DMS 273 (cell line): ENCODE results near the gene FSTL3.
"Not testable (repeated sequence)": the region's sequence is repeated elsewhere in the genome, so short reads cannot be mapped to it uniquely, and the experiment has no call there.

Experiments
- DNase-seq: peaks from one replicate; lab custom pipeline; 2025; ENCODE audit not compliant: unreplicated experiment; lab: John Stamatoyannopoulos, UW

Gene FSTL3

DNA sequence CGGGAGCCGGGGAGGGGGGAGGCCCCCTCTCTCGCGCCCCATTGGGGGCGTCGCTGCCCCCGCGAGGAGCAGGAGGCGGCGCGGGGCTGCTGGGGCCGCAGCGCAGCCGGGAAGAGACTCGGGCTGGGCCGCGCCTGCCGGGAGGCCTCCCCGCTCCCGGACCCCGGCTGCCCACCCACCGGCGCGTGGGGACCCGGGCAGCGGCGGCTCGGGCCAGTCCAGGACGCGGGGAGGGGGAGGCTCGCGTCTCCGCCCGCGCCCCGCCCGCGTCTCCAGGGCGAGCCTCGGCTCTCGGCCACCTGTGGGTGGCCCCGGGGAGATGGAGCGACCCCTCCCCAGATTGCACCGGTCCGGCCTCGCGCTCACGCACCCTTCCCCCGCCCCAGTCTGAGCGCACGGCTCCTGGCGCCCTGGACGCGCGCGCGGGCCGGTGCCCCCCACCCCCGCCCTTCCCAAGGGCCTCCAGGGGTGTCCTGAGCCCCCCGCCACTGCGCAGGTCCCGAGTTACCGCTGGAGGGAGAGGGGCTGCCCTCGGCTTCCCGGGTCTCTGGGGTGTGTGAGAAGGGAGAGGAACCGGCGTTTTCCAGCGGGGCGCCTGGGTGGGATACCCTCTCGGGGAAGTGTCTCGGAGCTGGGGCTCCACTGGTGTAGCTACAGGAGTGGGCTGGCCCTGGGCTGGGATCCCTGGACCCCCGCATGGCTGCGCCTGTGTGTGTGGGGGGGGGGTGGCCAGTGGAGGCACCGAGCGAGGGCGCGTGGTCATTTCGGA, 33.2 kb downstream of the FSTL3 start:
- DNase-seq = no peak

DNA sequence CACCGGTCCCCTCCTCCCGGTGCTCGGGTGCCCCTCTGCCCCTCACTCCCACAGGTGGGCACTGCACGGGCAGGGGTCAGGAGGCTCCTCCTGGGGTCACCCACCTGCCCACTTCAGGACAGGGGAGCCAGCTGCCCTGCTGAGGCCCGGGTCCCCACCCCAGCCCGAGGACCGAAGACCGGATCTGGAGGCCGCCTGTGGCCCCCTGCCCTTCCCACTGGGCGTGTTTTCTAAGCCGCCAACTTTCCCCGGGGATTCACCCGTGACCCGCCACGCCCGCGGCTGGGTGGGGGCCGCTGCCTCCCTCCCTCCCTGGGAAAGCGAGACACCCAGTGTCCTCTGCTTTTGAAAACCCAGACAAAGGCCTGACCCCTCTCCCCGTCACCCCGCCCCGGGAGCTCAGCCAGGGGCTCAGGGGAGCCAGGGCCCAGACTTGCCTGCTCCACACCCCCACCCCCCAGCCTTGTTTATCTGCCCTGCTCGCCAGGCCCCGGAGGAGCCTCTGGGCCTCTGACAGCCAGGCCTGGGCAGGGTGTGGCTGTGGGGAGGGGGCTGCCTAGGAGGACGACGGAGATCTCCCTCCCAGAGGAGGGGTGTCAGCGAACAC, 33.9 kb downstream of the FSTL3 start:
- no peak for DNase-seq

DNA sequence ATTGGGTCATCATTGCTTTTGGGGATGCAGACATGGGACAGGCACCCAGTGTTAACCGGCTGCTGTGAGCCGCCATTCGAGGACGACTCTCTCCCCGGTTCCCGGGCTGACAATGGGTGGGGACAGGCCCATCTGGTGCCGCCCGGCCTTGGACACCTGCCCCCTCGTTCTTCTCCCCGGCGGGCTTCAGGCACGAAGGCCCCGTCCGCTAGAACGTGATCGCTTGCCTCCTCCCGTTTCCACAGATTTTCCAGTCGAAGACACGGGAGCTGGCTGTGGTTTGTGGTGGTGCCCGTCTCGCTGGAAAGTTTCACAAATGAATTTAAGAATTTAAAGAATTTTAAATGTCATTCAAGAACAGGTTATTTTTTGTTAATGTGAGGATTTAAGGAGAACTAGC, 34.6 kb downstream of the FSTL3 start:
- peak; percentile 41 for DNase-seq

DNA sequence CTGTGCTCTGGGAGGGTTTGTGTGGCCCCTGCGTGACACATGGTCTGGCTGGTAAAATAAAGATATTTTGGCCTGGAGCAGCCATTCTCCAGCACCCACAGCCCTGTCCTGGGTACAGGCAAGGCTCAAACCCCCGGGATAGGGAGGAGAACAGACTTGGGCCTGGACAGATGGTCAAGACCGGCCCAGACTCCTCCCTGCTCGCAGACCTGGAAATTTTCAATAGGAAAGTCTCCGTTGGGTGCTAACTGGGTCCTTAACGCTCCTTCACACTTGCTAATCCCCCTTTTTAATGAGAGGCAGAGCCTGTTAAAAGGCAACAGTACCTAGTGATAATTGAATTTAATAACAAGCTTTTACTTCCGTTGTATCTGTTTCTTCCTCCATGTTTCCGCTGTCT, 35.1 kb downstream of the FSTL3 start:
- peak; percentile 46 for DNase-seq

DNA sequence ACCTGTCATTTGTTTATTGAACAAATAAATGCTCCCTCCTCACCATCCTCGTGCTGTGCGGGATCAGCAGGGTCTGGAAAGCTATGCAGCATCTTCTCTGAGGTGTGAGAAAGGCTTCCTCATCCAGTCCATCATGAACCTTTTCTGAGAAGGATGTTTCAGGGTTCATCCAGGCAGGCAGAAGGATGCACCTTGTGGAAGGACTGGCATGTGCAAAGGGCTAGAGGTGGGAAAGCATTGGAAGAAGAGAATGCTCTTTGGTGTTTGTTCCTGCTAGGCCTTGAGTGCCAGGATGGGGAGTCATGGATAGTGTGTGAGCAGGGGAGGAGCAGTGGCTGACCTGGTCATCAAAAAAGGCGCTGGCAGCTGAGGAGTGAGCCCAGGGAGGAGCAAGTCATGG, 39.2 kb downstream of the FSTL3 start:
- no peak for DNase-seq

DNA sequence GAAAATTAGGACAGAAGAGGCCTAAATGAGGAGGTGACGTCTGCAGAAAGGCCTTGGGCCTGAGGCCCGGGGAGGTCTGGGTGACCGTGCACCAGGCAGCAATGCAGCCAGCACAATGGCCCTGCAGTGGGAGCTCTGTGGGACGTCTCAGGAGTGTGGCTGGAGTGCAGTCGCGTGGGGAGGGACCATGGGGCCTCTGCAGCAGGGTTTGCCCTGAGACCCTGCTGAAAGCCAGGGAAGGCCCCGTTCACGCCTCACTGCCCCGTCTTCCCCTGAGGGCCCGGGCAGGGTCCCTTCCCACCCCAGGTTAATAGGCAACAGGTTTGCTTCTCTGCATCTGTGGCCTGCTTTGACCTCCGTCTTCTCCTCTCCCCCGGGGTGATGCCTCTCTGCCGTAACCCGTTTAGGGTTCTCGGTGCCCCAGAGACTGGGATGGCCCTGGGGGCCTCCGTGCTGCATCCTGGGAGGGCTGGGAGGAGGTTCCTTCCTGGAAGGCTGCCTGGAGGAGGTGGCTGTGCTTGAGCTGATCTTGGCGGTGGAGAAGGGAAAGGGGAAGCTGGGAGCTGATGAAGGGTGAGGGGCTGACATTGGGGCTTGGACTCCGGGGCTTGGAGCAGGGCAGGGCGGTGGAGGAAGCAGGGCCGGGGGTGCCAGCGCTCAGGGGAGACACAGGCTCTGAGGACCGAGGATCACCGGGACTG, 42.2 kb downstream of the FSTL3 start:
- DNase-seq = no peak

DNA sequence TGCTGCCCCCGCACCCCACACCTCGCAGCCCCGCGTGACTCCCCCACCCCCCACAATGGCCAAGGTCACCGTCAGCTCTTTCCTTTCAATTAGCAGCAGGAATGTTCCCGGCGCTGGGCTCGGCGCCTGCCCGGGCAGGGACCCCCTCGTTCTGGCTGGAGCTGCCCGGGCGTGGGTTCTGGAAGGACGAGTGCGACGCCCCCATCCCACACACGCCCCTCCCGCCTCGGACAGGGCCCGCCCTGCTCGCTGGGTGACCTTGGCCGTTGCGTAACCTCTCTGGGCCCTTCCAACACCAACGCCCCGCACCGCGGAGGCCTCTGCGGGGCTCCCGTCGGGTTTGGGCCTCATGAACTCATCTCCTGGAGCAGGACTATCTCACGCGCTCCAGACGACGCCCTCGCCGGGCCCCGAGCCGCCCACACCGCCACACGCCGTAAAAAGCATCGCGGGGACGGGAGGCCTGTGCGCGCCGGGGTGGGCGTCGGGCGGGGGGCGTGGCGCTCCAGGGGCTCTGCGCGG, 42.9 kb downstream of the FSTL3 start:
- DNase-seq = no peak

DNA sequence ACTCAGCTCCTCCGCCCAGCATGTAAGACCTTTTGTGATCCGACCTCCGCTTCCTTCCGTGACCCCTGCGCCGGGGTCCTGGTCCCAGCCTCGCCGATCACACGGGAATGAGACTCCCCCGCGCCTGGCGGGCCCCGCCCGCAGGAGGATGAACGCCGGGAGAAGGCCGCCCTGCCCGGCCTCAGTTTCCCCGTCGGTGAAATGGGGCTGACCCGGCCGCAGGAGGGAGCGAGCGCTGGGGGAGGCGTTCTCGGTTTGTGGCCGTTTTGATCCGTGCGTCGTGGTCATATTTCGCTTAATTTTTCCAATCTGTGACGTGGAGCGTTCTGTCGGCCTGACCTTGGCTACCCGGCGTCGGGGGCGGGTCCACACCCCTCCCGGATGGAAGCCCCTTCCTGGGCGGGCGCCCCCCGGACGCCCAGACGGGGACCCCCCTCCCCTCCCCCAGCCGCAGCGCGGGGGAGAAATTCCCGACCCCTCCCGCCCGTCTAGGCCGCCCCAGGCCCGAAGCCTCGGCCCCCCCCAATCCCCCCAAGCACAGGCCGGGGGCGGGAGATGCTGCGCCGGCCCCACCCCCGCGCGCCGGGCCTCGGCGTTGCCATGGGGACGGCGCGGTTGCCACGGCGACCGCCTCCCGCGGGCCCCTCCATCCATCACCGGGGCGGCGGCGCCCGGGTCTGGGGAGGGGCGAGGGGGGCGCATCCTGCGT, 43.6 kb downstream of the FSTL3 start:
- no peak for DNase-seq

DNA sequence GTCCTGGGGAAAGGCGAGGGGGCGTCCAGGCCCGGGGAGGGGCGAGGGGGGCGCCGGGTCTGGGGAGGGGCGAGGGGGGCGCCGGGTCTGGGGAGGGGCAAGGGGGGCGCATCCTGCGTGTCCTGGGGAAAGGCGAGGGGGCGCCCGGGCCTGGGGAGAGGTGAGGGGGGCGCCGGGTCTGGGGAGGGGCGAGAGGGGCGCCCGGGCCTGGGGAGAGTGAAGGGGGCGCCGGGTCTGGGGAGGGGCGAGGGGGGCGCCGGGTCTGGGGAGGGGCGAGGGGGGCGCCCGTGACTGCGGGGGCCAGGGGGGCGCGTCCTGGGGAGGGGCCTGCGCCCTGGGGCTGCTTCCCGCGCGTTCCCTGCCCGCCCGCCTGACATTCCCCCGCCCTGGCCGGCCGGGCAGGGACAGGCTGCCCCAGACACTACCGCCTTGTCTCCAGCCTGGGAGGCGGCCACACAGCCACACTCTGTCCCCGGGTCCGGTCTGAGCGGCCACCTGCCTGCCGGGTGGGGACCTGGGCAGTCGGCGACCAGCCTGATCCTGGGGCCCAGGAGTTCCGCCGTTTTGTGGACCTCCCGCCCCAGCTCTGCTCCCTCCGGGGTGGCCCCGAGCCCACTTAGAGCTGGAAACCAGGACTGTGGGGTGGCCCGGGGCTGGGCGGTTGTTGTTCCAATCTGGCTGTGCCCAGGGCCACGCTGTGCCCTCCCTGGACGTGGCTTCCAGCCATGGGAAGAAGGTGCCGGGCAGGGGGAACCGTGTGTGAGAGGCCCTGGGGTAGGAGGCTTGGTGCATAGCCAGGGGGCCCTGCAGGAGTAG, 44.4 kb downstream of the FSTL3 start:
- DNase-seq = no peak

DNA sequence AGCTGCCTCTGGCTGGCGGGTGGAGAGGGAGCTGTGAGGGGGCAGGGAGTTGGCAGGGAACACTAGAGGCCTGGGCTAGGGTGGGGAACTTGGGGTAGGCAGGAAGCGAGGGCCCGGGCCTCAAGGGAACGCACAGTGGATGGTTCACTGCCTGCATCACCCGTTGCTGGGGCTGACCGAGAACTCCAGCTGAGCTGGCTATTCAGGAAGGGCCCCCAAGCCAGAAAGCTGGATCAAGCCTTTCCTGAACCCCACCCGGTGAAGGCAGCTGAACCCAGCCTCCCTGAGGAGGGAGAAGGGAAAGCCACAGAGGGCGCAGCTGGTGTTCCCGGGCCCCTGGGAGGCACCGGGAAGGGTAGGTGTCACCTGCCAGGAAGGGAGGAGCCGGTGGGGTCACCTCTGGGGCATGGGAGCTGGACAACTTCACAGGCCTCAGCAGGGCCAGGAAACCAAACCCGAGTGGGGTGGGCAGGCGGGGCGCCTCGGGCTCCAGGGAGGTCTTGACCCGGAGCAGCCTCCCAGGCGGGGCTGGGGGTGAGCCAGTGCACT, 46.4 kb downstream of the FSTL3 start:
- DNase-seq = no peak

DNA sequence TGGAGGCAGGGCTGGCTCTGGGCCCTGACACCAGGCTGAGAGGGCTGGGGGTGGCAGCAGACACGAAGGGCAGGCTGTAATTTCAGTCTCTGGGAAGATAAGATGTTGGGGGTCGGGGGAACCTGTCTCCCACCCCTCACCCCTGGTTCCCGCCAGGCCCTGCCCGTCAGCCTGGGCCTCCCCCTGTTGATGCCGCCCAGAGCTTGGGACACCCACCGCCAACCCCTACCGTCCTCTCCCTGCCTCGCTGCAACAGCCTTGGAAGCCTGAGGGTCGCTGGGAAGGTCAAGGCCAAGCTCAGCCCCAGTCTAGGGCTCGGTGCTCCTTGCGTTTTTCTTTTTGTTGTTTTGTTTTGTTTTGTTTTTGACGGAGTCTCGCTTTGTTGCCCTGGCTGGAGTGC, 47.1 kb downstream of the FSTL3 start:
- no peak for DNase-seq

DNA sequence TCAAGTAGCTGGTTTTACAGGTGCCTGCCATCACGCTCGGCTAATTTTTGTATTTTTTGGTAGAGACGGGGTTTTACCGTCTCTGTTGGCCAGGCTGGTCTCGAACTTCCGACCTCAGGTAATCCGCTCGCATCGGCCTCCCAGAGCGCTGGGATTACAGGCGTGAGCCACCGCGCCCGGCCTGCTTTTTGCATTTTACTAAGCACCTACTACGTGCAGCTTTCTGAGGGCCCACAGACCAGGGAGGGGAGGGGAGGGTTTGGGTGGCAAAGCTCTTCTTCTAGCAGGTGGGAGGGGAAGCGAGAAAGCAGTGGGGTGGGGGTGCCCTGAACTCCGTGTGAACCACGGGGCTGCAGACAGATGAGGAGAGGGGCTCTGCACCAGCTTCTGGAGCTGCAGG, 47.5 kb downstream of the FSTL3 start:
- no peak for DNase-seq

DNA sequence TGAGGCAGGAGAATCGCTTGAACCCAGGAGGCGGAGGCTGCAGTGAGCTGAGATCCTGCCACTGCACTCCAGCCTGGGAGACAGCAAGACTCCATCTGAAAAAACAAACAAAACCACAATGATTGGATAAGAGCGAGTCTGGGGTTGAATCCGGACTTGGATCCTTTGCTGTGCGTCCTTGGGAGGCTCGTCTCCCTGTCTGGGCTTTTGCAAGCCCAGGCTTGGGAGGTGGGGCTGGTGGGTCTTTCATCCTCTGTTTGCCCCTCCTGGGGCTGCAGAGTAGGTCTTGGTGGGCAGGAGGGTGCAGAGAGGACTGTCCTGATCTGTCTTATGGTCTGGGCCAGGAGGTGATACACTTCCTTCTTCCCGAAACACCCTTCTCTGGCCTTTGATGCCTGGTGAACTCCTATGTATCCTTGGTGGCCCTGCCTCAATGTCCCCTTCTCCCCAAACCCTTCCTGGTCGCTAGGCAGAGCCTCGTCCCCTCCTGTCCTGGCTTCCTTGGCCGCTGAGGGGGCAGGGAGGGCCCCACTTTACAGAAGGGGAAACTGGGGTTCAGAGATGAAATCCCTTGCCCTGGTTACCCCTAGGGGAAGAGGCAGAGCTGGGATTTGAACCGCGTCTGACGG, 49.4 kb downstream of the FSTL3 start:
- DNase-seq = no peak

DNA sequence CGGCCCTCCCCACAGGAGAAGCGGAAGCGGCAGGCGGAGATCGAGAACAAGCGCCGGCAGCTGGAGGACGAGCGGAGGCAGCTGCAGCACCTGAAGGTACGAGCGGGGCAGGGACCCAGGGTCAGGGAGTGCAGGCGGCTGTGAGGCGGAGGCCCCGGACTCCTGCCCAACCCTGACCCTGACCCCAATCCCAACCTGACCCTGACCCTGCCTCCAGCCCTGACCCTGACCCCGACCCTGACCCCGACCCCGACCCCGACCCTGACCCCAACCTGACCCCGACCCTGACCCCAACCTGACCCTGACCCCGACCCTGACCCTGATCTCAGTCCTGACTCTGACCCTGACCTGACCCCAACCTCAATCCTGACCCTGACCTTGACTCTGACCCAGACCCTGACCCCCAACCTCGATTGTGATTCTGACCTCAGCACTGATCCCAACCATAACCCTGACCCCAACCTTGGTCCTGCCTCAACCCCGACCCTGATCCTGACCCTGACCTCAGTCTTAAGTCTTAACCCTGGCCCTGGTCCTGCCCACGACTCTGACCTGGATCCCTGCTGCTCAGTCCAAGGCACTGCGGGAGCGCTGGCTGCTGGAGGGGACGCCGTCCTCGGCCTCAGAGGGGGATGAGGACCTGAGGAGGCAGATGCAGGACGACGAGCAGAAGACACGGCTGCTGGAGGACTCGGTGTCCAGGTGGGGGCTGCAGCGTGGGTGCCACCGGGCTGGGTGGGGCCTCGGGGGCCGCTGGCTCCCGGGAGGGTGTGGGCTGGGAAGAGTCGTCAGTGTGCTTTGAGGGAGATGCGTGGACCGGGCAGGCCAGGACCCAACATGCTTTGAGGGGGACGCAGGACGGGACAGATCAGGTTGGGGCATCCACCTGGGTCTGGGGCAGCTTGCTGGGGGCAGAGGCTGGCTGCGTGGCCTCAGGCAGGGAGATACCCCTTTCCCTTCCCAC, 51.1 kb downstream of the FSTL3 start:
- no peak for DNase-seq

DNA sequence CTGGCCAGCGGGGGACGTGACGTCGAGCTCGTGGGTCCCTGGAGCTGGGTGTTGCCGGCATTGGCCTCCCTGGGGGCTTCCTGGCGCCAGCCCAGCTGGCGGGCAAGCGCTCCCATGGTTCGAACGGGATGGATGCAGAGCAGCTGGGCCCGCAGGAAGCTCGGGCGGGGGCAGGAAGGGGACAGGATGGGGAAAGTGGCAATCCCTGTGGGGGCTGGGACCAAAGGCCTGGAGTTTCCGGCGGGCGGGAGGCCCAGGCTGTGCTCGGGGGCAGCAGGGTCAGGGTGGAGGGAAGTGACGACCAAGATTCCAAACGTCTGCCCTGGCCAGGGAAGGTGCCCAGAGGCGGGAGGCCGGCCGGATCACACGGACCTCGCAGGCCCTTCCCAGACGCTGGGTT, 51.8 kb downstream of the FSTL3 start:
- DNase-seq = peak; percentile 44

DNA sequence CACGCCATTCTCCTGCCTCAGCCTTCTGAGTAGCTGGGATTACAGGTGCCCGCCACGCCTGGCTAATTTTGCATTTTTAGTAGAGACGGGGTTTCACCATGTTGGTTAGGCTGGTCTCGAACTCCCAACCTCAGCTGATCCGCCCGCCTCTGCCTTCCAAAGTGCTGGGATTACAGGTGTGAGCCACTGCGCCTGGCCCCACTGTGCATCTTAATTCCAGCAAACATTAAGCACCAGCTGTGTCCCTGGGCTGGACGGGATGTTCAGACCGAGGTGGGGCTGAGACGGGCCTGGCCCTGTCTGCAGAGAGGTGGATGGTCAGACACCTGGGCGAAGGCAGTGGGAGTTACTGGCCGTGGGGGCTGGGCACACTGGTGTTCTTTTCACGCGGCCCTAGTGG, 53.4 kb downstream of the FSTL3 start:
- DNase-seq = not testable (repeated sequence)

DNA sequence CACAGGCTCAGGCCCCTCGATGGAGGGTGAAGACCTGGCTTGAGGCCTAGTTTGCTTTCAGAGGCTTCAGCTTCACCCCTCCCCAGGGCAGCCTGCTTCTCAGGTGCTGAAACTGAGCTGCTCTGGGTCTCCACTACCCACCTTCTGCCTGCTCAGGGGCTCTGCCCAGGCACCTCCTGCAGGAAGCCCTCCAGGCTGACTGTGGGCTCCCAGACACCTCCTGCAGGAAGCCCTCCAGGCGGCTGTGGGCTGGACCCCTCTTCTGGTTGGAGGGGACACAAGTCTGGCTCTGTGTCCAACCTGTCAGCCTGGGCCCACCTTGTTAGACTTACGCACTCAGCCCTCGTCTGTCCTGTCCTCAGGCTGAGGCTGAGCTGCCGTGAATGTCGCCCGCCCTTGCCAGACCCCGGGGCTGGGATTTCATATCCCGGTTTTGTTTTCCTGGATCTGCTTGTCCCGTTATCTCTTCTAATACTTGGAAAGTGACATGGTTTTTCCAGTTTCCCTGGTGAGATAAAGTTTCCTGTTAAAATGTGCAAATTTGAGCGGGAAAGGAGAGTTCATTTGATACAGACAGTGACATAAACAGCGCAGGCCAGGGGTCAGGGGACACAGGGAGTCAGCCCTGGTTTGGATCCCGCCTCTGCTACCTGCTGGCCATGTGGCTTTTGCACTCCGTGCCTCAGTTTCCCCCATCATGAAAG, 53.9 kb downstream of the FSTL3 start:
- DNase-seq = no peak

DNA sequence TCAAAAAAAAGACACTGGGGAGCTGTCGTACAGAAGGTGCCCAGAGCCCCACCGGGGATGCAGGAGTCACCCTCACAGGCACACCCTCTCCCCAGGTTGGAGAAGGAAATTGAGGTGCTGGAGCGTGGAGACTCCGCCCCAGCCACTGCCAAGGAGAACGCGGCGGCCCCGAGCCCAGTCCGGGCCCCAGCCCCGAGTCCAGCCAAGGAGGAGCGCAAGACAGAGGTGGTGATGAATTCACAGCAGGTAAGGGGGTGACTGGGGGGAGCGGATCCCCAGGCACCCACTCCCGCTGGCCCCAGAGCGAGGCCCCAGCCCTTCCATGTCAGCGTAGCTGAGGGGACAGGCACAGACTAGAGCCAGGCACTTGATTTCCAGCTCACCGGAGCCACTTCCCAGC, 54.8 kb downstream of the FSTL3 start:
- no peak for DNase-seq
